HG02970 (cell line): ENCODE results near the gene GALNTL6.
"Not testable (repeated sequence)": the region's sequence is repeated elsewhere in the genome, so short reads cannot be mapped to it uniquely, and the experiment has no call there.

Experiments used
- ATAC-seq: cut with Tn5 transposase; IDR thresholded peaks from one replicate; pipeline ENCODE4 v1.9.1; 2021; ENCODE audit warnings: mild to moderate bottlenecking, moderate library complexity, moderate number of reproducible peaks; ENCODE audit not compliant: unreplicated experiment, low FRiP score

Gene GALNTL6

GRCh38 chr4:172777729-172778431, 964.7 kb downstream of the GALNTL6 start:
- ATAC-seq, result no peak

GRCh38 chr4:172778583-172778982, 965.4 kb downstream of the GALNTL6 start:
- no peak for ATAC-seq

GRCh38 chr4:172780566-172781081, 967.4 kb downstream of the GALNTL6 start:
- ATAC-seq, result no peak

GRCh38 chr4:172785613-172786012, 972.4 kb downstream of the GALNTL6 start:
- ATAC-seq, result no peak

GRCh38 chr4:172786039-172786792, 973.0 kb downstream of the GALNTL6 start:
- ATAC-seq, result no peak

GRCh38 chr4:172787111-172787510, 973.9 kb downstream of the GALNTL6 start:
- no peak for ATAC-seq

- no peak for ATAC-seq
Measured at GRCh38 chr4:172791841-172792240, 978.6 kb downstream of the GALNTL6 start.

GRCh38 chr4:172793565-172794306, 980.5 kb downstream of the GALNTL6 start:
- no peak for ATAC-seq

- ATAC-seq, result no peak
Measured at GRCh38 chr4:172794307-172794703, 981.1 kb downstream of the GALNTL6 start.

- not testable (repeated sequence) for ATAC-seq
Measured at GRCh38 chr4:172797281-172797680, 984.1 kb downstream of the GALNTL6 start.

GRCh38 chr4:172802032-172802431, 988.8 kb downstream of the GALNTL6 start:
- ATAC-seq, result no peak

- no peak for ATAC-seq
Measured at GRCh38 chr4:172806841-172807240, 993.6 kb downstream of the GALNTL6 start.

GRCh38 chr4:172808196-172808595, 995.0 kb downstream of the GALNTL6 start:
- ATAC-seq, result no peak

- ATAC-seq, result no peak
Measured at GRCh38 chr4:172809319-172809718, 996.1 kb downstream of the GALNTL6 start.

- peak; percentile 62 for ATAC-seq
Measured at GRCh38 chr4:172813359-172813923, 1000.2 kb downstream of the GALNTL6 start.

GRCh38 chr4:172815499-172816164, 1002.4 kb downstream of the GALNTL6 start:
- ATAC-seq, result no peak

GRCh38 chr4:172818901-172819300, 1005.7 kb downstream of the GALNTL6 start:
- no peak for ATAC-seq

GRCh38 chr4:172819353-172819752, 1006.1 kb downstream of the GALNTL6 start:
- no peak for ATAC-seq

GRCh38 chr4:172822331-172822730, 1009.1 kb downstream of the GALNTL6 start:
- no peak for ATAC-seq

GRCh38 chr4:172826346-172826745, 1013.1 kb downstream of the GALNTL6 start:
- no peak for ATAC-seq
